Nephron (organoid): ENCODE data around the gene AGR3.
A peak's percentile ranks its signal among the peaks of the same experiment; 100 is the strongest.

Experiments used
- H3K27ac Mint-ChIP-seq, 3 experiments: 2 replicates each; pipeline ENCODE4 v1.8.0; 2020; ENCODE audit warnings: mixed read lengths in 3 of 3, mild to moderate bottlenecking in 2 of 3, moderate library complexity in 1 of 3
- H3K27me3 Mint-ChIP-seq: 2 replicates; pipeline ENCODE4 v1.8.0; 2021; ENCODE audit warnings: low read depth, mild to moderate bottlenecking, moderate library complexity, mixed read lengths
- H3K36me3 Mint-ChIP-seq: 2 replicates; pipeline ENCODE4 v1.8.0; 2020; ENCODE audit warnings: low read depth, mixed read lengths
- H3K4me1 Mint-ChIP-seq: 2 replicates; pipeline ENCODE4 v1.8.0; 2020; ENCODE audit warnings: mixed read lengths
- H3K4me3 Mint-ChIP-seq, 3 experiments: 2 replicates each; pipeline ENCODE4 v1.8.0; 2020; ENCODE audit warnings: mild to moderate bottlenecking in 3 of 3, mixed read lengths in 3 of 3, moderate library complexity in 2 of 3
- H3K9me3 Mint-ChIP-seq: 2 replicates; pipeline ENCODE4 v1.8.0; 2020; ENCODE audit warnings: mixed read lengths
- CTCF ChIP-seq, 3 experiments: fragments of 200-600 bp; sonication (generic); IDR thresholded peaks; one replicate each; pipeline ENCODE4 v1.5.0; 2021; ENCODE audit warnings: antibody characterized with exemption in 3 of 3; ENCODE audit not compliant: unreplicated experiment in 3 of 3

AGR3 gene

GRCh38 chr7:16818732-16819131, 63.1 kb downstream of the AGR3 start:
- Mint-ChIP-seq H3K27me3 (no peaks in the 10 kb centered on the region), H3K27ac (no peak overlapping the region), H3K36me3 (no peaks in the 10 kb centered on the region), H3K4me3 (no peak overlapping the region), H3K9me3 (peaks cover 3% of the 10 kb centered on the region), H3K4me1 (peaks cover 12% of the 10 kb centered on the region)
- TF ChIP-seq CTCF (IDR thresholded peaks at IDR 0.05; ENCODE audit: unreplicated experiment in 3 of 3), result no peak

GRCh38 chr7:16817536-16817935, 64.2 kb downstream of the AGR3 start:
- no peaks in the 10 kb centered on the region for H3K27me3 Mint-ChIP-seq
- H3K27ac Mint-ChIP-seq, result no peak overlapping the region
- H3K36me3 Mint-ChIP-seq, result no peaks in the 10 kb centered on the region
- no peak overlapping the region for H3K4me3 Mint-ChIP-seq
- no peak for TF ChIP-seq CTCF (IDR thresholded peaks at IDR 0.05; ENCODE audit: unreplicated experiment in 3 of 3)
- H3K9me3 Mint-ChIP-seq, result peaks cover 3% of the 10 kb centered on the region
- H3K4me1 Mint-ChIP-seq, result peaks cover 12% of the 10 kb centered on the region

GRCh38 chr7:16816824-16817223, 65.0 kb downstream of the AGR3 start:
- H3K4me3 Mint-ChIP-seq, result no peak overlapping the region
- no peak for TF ChIP-seq CTCF (IDR thresholded peaks at IDR 0.05; ENCODE audit: unreplicated experiment in 3 of 3)

GRCh38 chr7:16815001-16815400, 66.8 kb downstream of the AGR3 start:
- no peak overlapping the region for H3K4me3 Mint-ChIP-seq
- peaks cover 14% of the 10 kb centered on the region for H3K4me1 Mint-ChIP-seq
- peaks cover 3% of the 10 kb centered on the region for H3K9me3 Mint-ChIP-seq
- TF ChIP-seq CTCF (IDR thresholded peaks at IDR 0.05; ENCODE audit: unreplicated experiment in 3 of 3), result no peak
- H3K36me3 Mint-ChIP-seq, result no peaks in the 10 kb centered on the region
- no peak overlapping the region for H3K27ac Mint-ChIP-seq
- H3K27me3 Mint-ChIP-seq, result no peaks in the 10 kb centered on the region

More at GRCh38 chr7:16816824-16817223, 65.0 kb downstream of the AGR3 start:
- H3K36me3 Mint-ChIP-seq, result no peaks in the 10 kb centered on the region
- peaks cover 3% of the 10 kb centered on the region for H3K9me3 Mint-ChIP-seq
- peak overlapping the region in 1 of 3 experiments; percentile 4 for H3K27ac Mint-ChIP-seq
- peaks cover 12% of the 10 kb centered on the region for H3K4me1 Mint-ChIP-seq
- H3K27me3 Mint-ChIP-seq, result no peaks in the 10 kb centered on the region

- Mint-ChIP-seq H3K27ac (no peak overlapping the region), H3K36me3 (no peaks in the 10 kb centered on the region), H3K4me3 (no peak overlapping the region), H3K4me1 (peaks cover 16% of the 10 kb centered on the region), H3K9me3 (peaks cover 3% of the 10 kb centered on the region), H3K27me3 (no peaks in the 10 kb centered on the region)
- TF ChIP-seq CTCF (IDR thresholded peaks at IDR 0.05; ENCODE audit: unreplicated experiment in 3 of 3), result no peak
Observed at GRCh38 chr7:16813232-16813616, 68.6 kb downstream of the AGR3 start.

GRCh38 chr7:16812542-16813231, 69.1 kb downstream of the AGR3 start:
- peaks cover 14% of the 10 kb centered on the region for H3K4me1 Mint-ChIP-seq
- H3K36me3 Mint-ChIP-seq, result no peaks in the 10 kb centered on the region
- no peaks in the 10 kb centered on the region for H3K9me3 Mint-ChIP-seq
- no peak overlapping the region for H3K27ac Mint-ChIP-seq
- no peak overlapping the region for H3K4me3 Mint-ChIP-seq
- no peaks in the 10 kb centered on the region for H3K27me3 Mint-ChIP-seq
- no peak for TF ChIP-seq CTCF (IDR thresholded peaks at IDR 0.05; ENCODE audit: unreplicated experiment in 3 of 3)
